GM19025 (cell line): ENCODE measurements around the gene WDR89.
"Not testable (repeated sequence)": the region's sequence is repeated elsewhere in the genome, so short reads cannot be mapped to it uniquely, and the experiment has no call there.

Source experiments
- ATAC-seq: cut with Tn5 transposase; IDR thresholded peaks from one replicate; pipeline ENCODE4 v1.9.1; 2021; ENCODE audit warnings: mild to moderate bottlenecking, low read depth, moderate library complexity; ENCODE audit not compliant: unreplicated experiment

The WDR89 gene

GRCh38 chr14:63603749-63604277 is 37.9 kb downstream of the WDR89 start:
- ATAC-seq: no peak

GRCh38 chr14:63598807-63599206 is 42.9 kb downstream of the WDR89 start:
- ATAC-seq: no peak

GRCh38 chr14:63596998-63597658 is 44.5 kb downstream of the WDR89 start:
- no peak for ATAC-seq

GRCh38 chr14:63594455-63595372 is 47.0 kb downstream of the WDR89 start:
- no peak for ATAC-seq

DNA sequence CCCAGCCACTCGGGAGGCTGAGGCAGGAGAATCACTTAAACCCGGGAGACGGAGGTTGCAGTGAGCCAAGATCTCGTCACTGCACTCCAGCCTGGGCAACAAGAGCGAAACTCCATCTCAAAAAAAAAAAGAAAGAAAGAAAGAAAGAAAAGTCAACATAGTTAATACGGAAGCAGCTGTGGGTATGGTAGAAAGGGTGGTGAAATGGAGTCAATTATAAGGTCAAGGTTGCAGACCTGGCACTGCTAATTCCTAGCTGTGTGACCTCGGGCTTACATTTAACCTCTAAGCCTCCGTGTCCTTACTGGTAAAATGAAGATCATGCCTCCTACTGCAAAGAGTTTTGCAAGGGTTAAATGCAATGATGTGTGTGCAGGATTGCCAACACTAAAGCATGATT is 58.6 kb downstream of the WDR89 start:
- not testable (repeated sequence) for ATAC-seq

DNA sequence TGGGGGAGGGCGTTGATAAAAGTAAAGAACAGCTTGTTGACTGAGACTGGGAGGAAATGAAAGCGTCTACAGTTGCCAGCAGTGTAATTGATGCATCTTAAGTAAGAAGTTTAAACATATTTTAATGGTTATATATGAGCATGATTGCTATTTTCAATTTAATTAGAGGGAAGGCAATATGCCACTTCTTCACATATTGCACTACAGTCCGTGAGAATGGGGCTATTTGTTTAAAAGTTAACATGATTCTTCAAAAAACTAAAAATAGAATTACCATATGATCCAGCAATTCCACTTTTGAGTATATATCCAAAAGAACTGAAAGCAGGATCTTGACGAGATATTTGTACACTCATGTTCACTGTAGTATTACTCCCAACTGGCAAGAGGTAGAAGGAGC is 60.2 kb downstream of the WDR89 start:
- ATAC-seq: no peak

DNA sequence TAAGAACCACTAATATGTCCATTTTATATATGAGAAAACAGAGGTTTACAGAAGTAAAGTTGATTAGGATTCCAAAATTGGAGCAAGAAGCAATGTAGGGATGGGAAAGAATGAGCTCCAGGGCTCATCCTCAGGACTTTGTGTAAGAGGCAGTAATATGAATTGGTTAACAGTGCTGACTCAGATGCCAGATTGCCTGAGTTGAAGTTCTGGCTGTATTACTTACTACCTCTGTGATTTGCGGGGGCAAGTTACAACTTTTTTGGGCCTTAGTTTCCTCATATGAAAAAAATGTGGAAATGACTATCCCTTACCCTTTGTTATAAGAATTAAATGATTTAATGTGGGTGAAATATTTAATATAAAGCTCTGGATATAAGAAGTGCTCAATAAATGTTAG is 63.4 kb downstream of the WDR89 start:
- ATAC-seq: no peak

DNA sequence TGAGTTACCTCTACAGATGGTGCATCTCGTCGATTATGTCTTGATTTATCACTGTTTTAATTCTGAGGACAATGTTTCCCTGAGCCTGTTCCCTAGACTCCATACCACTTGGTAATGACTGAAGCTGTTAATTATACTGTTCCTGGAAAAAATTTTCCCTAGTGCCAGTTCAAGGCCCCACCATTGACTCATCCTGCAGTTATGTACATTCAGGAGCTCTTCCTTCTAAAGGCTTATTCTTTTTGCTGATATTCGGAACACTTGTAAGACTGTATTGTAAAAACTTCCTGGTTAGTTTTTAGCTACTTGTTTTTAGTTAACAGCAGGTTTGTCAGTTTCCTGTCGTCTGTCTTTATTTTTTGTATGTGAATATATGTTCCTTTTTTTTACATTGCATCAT is 68.1 kb downstream of the WDR89 start:
- no peak for ATAC-seq

DNA sequence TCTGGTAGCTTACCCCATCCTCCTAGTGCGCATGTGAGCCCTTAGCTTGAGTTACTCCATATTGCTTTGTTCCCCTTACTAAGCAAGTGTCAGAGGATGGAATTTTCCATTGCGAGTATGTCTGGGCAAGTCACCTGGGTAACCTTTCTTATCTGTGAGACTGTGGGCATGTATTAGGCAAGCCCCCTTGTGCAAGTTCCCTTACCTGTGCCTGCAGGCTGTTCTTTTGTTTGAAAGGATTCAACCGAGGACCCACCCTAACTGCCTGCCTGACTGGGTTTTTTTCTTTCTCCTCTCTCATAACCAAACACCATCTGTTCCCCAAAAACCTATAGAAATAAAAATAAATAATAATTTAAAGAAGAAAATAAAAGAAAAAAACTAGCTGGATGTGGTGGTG is 76.2 kb downstream of the WDR89 start:
- ATAC-seq: no peak

DNA sequence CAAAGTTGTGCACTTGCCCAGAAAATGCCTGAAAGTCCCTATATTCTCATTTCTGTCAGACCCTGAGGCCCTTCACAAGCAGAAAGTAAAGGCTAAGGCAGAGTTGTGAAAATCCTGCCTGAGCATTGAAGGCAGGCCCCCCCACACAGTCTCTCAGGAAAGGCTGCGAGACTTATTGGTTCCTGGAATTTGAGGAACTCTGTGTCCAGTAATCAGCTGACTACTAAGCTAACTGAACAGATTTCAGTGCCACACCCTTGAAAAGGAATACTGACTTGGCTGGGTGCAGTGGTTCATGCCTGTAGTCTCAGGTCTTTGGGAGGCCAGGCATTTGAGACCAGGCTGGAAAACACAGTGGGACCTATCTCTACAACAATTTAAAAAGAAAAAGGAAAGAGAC is 77.4 kb downstream of the WDR89 start:
- ATAC-seq: no peak

- no peak for ATAC-seq
Observed at GRCh38 chr14:63563370-63564026, 78.2 kb downstream of the WDR89 start.

DNA sequence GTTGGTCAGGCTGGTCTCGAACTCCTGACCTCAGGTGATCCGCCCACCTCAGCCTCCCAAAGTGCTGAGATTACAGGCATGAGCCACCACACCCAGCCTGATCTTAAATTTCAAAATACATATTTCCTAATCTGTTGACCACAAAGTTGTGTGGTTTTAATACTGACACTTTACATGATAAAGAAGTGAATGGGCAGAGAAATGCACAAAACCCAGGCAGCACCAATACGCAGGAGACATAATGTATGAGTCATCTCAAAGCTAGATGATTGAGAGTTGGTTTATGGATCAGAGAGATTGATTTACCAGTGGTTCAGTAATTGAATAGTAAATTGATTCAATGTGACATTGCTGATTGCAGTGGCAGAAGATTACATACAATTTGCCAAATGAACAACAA is 79.3 kb downstream of the WDR89 start:
- ATAC-seq: no peak

- ATAC-seq: no peak
Observed at GRCh38 chr14:63555572-63555971, 86.1 kb downstream of the WDR89 start.

GRCh38 chr14:63551332-63551731 is 90.3 kb downstream of the WDR89 start:
- no peak for ATAC-seq

GRCh38 chr14:63547798-63548335 is 93.8 kb downstream of the WDR89 start:
- no peak for ATAC-seq
